Measurements from ENCODE around the gene PLEKHM2. TPM values are rescaled to one million over a fixed set of nuclear protein-coding genes. Genes with fewer than 3 reads are reported as not detected.

PLEKHM2 gene
- total RNA-seq, 1 experiment from 2014 or later = 49.7 TPM

DNA sequence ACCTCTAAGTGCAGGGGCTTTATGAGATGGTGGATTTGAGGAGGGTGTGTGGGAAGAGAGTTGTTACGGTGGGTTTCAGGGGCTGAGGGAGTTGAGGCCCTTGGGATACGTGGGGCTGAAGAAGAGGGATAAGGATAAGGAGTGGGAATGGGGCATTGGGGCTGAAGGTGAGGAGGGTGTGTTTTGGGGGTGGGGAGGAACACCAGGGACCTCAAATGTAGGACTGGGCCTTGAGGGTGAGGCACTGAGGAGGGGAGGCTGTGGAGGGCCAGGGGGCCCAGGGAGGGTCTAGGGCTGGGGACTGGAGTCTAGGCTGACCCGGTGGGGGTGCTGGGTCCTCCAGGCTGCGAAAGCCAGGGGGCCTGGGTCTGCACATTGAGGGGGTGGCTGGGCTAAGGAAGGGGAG is 1.2 kb upstream of the PLEKHM2 start (continued):
- TF ChIP-seq, protein P1, sequence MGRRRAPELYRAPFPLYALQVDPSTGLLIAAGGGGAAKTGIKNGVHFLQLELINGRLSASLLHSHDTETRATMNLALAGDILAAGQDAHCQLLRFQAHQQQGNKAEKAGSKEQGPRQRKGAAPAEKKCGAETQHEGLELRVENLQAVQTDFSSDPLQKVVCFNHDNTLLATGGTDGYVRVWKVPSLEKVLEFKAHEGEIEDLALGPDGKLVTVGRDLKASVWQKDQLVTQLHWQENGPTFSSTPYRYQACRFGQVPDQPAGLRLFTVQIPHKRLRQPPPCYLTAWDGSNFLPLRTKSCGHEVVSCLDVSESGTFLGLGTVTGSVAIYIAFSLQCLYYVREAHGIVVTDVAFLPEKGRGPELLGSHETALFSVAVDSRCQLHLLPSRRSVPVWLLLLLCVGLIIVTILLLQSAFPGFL (CRISPR knock-in tag; IDR thresholded peaks at IDR 0.05; ENCODE audit: borderline replicate concordance) = no peak
- TF ChIP-seq, protein P2, sequence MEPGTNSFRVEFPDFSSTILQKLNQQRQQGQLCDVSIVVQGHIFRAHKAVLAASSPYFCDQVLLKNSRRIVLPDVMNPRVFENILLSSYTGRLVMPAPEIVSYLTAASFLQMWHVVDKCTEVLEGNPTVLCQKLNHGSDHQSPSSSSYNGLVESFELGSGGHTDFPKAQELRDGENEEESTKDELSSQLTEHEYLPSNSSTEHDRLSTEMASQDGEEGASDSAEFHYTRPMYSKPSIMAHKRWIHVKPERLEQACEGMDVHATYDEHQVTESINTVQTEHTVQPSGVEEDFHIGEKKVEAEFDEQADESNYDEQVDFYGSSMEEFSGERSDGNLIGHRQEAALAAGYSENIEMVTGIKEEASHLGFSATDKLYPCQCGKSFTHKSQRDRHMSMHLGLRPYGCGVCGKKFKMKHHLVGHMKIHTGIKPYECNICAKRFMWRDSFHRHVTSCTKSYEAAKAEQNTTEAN (CRISPR knock-in tag; IDR thresholded peaks at IDR 0.05) = no peak
- TF ChIP-seq NR1H2 (CRISPR knock-in tag; IDR thresholded peaks at IDR 0.05) = no peak
- TF ChIP-seq, protein P3, sequence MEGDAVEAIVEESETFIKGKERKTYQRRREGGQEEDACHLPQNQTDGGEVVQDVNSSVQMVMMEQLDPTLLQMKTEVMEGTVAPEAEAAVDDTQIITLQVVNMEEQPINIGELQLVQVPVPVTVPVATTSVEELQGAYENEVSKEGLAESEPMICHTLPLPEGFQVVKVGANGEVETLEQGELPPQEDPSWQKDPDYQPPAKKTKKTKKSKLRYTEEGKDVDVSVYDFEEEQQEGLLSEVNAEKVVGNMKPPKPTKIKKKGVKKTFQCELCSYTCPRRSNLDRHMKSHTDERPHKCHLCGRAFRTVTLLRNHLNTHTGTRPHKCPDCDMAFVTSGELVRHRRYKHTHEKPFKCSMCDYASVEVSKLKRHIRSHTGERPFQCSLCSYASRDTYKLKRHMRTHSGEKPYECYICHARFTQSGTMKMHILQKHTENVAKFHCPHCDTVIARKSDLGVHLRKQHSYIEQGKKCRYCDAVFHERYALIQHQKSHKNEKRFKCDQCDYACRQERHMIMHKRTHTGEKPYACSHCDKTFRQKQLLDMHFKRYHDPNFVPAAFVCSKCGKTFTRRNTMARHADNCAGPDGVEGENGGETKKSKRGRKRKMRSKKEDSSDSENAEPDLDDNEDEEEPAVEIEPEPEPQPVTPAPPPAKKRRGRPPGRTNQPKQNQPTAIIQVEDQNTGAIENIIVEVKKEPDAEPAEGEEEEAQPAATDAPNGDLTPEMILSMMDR (IDR thresholded peaks at IDR 0.05) = no peak
- TF ChIP-seq, protein P4, sequence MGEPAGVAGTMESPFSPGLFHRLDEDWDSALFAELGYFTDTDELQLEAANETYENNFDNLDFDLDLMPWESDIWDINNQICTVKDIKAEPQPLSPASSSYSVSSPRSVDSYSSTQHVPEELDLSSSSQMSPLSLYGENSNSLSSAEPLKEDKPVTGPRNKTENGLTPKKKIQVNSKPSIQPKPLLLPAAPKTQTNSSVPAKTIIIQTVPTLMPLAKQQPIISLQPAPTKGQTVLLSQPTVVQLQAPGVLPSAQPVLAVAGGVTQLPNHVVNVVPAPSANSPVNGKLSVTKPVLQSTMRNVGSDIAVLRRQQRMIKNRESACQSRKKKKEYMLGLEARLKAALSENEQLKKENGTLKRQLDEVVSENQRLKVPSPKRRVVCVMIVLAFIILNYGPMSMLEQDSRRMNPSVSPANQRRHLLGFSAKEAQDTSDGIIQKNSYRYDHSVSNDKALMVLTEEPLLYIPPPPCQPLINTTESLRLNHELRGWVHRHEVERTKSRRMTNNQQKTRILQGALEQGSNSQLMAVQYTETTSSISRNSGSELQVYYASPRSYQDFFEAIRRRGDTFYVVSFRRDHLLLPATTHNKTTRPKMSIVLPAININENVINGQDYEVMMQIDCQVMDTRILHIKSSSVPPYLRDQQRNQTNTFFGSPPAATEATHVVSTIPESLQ (CRISPR knock-in tag; IDR thresholded peaks at IDR 0.05) = no peak
- no peak for TF ChIP-seq FOXP1 (CRISPR knock-in tag; IDR thresholded peaks at IDR 0.05; ENCODE audit: borderline replicate concordance)

DNA sequence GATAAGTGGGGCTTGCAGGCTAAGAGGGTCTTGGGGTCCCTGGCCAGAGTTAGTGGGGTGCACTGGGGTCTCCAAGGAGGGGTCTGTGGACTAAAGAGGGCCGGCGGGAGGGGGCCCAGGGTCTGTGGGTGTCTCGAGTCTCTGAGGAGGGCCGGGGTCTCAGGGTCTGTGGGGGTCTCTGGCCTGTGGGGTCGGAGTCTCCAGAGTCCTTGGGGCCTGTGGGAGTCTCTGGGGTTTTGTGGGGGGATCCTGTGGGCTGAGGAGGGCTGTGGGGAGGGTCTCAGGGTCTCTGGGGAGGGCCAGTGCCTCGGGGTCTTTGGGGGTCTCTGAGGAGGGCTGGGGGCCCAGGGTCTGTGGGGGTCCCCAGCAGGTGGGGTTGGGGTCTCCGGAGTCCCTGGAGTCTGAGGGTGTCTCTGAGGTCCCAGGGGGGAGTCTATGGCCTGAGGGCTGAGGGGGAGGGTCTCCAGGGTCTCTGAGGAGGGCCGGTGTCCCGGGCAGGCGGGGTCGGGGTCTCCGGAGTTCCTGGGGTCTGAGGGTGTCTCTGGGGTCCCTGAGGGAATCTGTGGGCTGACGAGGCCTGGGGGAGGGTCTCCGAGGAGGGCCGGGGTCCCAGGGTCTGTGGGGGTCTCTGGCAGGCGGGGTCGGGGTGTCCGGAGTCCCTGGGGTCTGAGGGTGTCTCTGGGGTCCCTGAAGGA is 628 bp upstream of the PLEKHM2 start:
- Mint-ChIP-seq H3K36me3 (no peaks in the 10 kb centered on the region), H3K4me3 (peak overlapping the region; percentile 65), H3K27ac (no peak overlapping the region), H3K4me1 (peaks cover 22% of the 10 kb centered on the region), H3K9me3 (no peaks in the 10 kb centered on the region), H3K27me3 (ENCODE audit: low read depth) (no peaks in the 10 kb centered on the region; the same call in 1 of the 2 replicates)
- ATAC-seq = no peak
- TF ChIP-seq FOXJ3 (CRISPR knock-in tag; IDR thresholded peaks at IDR 0.05; ENCODE audit: borderline replicate concordance) (no peak), KAT7 (CRISPR knock-in tag; IDR thresholded peaks at IDR 0.05; ENCODE audit: borderline replicate concordance) (no peak), CREM (CRISPR knock-in tag; IDR thresholded peaks at IDR 0.05) (no peak), HMGA2 (CRISPR knock-in tag; IDR thresholded peaks at IDR 0.05) (no peak), SOX15 (CRISPR knock-in tag; IDR thresholded peaks at IDR 0.05) (no peak), NFE2L1 (CRISPR knock-in tag; IDR thresholded peaks at IDR 0.05) (no peak), GRHL2 (CRISPR knock-in tag; IDR thresholded peaks at IDR 0.05; ENCODE audit: insufficient replicate concordance, severe bottlenecking) (no peak), ZNF121 (CRISPR knock-in tag; IDR thresholded peaks at IDR 0.05) (no peak)
- TF ChIP-seq, protein P5, sequence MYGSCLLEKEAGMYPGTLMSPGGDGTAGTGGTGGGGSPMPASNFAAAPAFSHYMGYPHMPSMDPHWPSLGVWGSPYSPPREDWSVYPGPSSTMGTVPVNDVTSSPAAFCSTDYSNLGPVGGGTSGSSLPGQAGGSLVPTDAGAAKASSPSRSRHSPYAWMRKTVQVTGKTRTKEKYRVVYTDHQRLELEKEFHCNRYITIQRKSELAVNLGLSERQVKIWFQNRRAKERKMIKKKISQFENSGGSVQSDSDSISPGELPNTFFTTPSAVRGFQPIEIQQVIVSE (CRISPR knock-in tag; IDR thresholded peaks at IDR 0.05; ENCODE audit: borderline replicate concordance) = no peak
- CTCF ChIA-PET = no interaction called here
- DNase-seq (ENCODE audit: low spot score) = no peak
- POLR2A ChIA-PET = no interaction called here

Measured in WTC11 (cell line).